Kidney epithelial cell (primary cell): ENCODE data around the gene SYNPR. TPM values are rescaled to one million over a fixed set of nuclear protein-coding genes. Genes with fewer than 3 reads are reported as not detected.

Source experiments
- DNase-seq: peaks from one replicate; pipeline ENCODE4 v3.0.0-alpha.2; 2010; ENCODE audit warnings: low read depth
- H3K27me3 ChIP-seq: 2 replicates; pipeline ENCODE4 v1.6.0; 2011; ENCODE audit warnings: low read length; ENCODE audit not compliant: control insufficient read depth, insufficient read depth
- H3K36me3 ChIP-seq: 2 replicates; pipeline ENCODE4 v1.5.1; 2011; ENCODE audit warnings: low read length; ENCODE audit not compliant: control insufficient read depth, insufficient read depth
- H3K4me3 ChIP-seq: 2 replicates; pipeline ENCODE4 v1.5.1; 2011; ENCODE audit warnings: low read depth, mild to moderate bottlenecking, control low read depth, low read length
- total RNA-seq: library from RNA; depleted of rRNA; stranded (reverse); fragments of >200 nt; gene quantifications from 2 replicates; pipeline ENCODE4 v1.2.3, GENCODE V29; 2015
- TF ChIP-seq, protein P1 (sequence below): IDR thresholded peaks from 2 replicates; pipeline ENCODE4 v1.5.1; 2011; ENCODE audit warnings: mild to moderate bottlenecking, moderate library complexity, low read length, control low read depth, inconsistent platforms; ENCODE audit not compliant: insufficient read depth, poor library complexity, severe bottlenecking

Gene SYNPR
- total RNA-seq, 1 donor from 2014 or later = not detected

- Histone ChIP-seq H3K27me3 (no peaks in the 10 kb centered on the region), H3K4me3 (no peak overlapping the region), H3K36me3 (no peaks in the 10 kb centered on the region)
- TF ChIP-seq, protein P1, sequence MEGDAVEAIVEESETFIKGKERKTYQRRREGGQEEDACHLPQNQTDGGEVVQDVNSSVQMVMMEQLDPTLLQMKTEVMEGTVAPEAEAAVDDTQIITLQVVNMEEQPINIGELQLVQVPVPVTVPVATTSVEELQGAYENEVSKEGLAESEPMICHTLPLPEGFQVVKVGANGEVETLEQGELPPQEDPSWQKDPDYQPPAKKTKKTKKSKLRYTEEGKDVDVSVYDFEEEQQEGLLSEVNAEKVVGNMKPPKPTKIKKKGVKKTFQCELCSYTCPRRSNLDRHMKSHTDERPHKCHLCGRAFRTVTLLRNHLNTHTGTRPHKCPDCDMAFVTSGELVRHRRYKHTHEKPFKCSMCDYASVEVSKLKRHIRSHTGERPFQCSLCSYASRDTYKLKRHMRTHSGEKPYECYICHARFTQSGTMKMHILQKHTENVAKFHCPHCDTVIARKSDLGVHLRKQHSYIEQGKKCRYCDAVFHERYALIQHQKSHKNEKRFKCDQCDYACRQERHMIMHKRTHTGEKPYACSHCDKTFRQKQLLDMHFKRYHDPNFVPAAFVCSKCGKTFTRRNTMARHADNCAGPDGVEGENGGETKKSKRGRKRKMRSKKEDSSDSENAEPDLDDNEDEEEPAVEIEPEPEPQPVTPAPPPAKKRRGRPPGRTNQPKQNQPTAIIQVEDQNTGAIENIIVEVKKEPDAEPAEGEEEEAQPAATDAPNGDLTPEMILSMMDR = peak; percentile 34
- DNase-seq = no peak
These were observed 86.8 kb downstream of the SYNPR start for GRCh38 chr3:63364910-63365309.

- no peak overlapping the region for H3K4me3 ChIP-seq
- H3K27me3 ChIP-seq = no peaks in the 10 kb centered on the region
- DNase-seq = no peak
- no peaks in the 10 kb centered on the region for H3K36me3 ChIP-seq
- TF ChIP-seq, protein P1 = no peak
These were observed 87.6 kb downstream of the SYNPR start for GRCh38 chr3:63365671-63366070.

- Histone ChIP-seq H3K36me3 (no peaks in the 10 kb centered on the region), H3K27me3 (no peaks in the 10 kb centered on the region), H3K4me3 (no peak overlapping the region)
- TF ChIP-seq, protein P1 = no peak
- DNase-seq = no peak
These were observed 92.0 kb downstream of the SYNPR start for GRCh38 chr3:63370094-63370493.

DNA sequence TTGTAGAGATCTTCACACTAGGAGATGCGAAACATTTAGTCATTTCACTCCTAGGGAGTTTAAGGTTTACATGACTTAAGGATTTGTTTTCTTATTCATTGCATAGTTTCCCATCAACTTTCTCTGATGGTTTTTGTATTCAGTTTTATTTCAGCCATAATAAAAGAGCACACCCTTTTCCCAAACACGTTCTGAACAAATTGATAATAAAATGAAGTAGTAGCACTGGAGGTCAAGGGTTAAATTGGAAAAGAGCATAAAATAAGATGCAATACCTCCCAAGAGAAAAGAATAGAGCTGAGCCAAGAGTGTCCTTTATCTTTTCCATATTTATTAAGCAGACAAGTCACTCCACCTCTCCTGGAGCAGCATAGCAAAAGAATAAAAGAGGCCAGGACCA lies 104.9 kb downstream of the SYNPR start:
- H3K4me3 ChIP-seq = no peak overlapping the region
- H3K27me3 ChIP-seq = no peaks in the 10 kb centered on the region
- DNase-seq = no peak
- TF ChIP-seq, protein P1 = no peak
- no peaks in the 10 kb centered on the region for H3K36me3 ChIP-seq

GRCh38 chr3:63384382-63384781 lies 106.3 kb downstream of the SYNPR start:
- Histone ChIP-seq H3K27me3 (no peaks in the 10 kb centered on the region), H3K4me3 (no peak overlapping the region), H3K36me3 (no peaks in the 10 kb centered on the region)
- DNase-seq = no peak
- TF ChIP-seq, protein P1 = no peak

DNA sequence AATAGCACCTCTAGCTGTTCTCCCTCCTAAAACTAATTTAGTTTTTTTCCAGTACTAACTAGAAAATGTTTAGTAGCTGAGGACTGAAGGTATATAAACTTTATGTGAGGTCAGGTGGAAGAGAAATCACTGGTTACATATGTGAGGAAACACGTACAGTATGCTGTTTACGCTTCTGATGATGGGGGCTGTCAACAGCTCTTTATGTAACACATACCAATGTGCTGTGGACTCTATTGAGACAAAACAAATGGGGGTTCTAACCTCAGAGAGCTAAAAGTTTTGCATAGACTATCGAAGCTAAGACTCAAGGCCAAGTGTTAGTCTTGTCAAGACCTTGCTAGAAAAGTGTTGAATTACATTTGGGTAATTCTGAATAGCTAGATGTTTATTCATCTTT lies 107.5 kb downstream of the SYNPR start:
- Histone ChIP-seq H3K36me3 (no peaks in the 10 kb centered on the region), H3K4me3 (no peak overlapping the region), H3K27me3 (no peaks in the 10 kb centered on the region)
- TF ChIP-seq, protein P1 = no peak
- no peak for DNase-seq
